ENCODE results near the gene ATG3.
"Not testable (repeated sequence)": the region's sequence is repeated elsewhere in the genome, so short reads cannot be mapped to it uniquely, and the experiment has no call there.

ATG3 gene

GRCh38 chr3:112497897-112498548, 63.7 kb downstream of the ATG3 start:
- no peak for DNase-seq

GRCh38 chr3:112496366-112497067, 65.2 kb downstream of the ATG3 start:
- no peak for DNase-seq

DNA sequence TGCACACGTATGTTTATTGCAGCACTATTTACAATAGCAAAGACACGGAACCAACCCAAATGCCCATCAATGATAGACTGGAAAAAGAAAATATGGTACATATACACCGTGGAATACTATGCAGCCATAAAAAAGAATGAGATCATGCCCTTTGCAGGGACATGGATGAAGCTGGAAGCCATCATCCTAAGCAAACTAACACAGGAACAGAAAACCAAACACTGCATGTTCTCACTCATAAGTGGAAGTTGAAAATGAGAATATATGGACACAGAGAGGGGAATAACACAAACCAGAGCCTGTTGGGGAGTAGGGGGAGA, 67.4 kb downstream of the ATG3 start:
- not testable (repeated sequence) for DNase-seq

- DNase-seq, result no peak
Measured at GRCh38 chr3:112492124-112492523, 69.6 kb downstream of the ATG3 start.

- no peak for DNase-seq
Measured at GRCh38 chr3:112491373-112491772, 70.4 kb downstream of the ATG3 start.

GRCh38 chr3:112489674-112490479, 71.9 kb downstream of the ATG3 start:
- DNase-seq, result no peak

- DNase-seq, result no peak
Measured at GRCh38 chr3:112486811-112487505, 74.8 kb downstream of the ATG3 start.

- DNase-seq, result no peak
Measured at GRCh38 chr3:112484352-112484751, 77.4 kb downstream of the ATG3 start.

- DNase-seq, result no peak
Measured at GRCh38 chr3:112482675-112483074, 79.1 kb downstream of the ATG3 start.
